GM19395 (cell line): ENCODE measurements around the gene PUDP.
"Not testable (repeated sequence)": the region's sequence is repeated elsewhere in the genome, so short reads cannot be mapped to it uniquely, and the experiment has no call there.

Experiments
- ATAC-seq: cut with Tn5 transposase; IDR thresholded peaks from one replicate; pipeline ENCODE4 v1.9.1; 2021; ENCODE audit warnings: mild to moderate bottlenecking, moderate library complexity; ENCODE audit not compliant: unreplicated experiment

The PUDP gene

DNA sequence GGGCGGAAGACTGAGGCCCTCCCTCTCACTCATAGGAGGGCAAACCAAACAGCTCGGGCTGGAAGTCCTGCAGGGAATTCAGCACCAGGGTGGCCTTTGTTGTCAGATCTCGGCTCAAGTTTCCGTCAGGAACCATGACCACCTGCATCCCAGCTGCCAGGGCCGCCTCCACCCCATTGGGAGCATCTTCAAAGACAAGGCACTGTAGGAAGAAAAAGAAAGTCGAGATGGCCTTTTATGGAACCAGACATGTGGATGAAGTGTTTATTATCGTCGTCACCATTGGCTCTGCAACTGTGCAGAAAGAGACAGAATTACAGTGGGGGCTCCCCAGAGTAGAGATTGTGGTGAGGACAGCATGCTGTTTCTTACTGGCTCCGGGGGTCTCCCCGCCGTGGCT lies 97.7 kb downstream of the PUDP start:
- ATAC-seq: no peak

DNA sequence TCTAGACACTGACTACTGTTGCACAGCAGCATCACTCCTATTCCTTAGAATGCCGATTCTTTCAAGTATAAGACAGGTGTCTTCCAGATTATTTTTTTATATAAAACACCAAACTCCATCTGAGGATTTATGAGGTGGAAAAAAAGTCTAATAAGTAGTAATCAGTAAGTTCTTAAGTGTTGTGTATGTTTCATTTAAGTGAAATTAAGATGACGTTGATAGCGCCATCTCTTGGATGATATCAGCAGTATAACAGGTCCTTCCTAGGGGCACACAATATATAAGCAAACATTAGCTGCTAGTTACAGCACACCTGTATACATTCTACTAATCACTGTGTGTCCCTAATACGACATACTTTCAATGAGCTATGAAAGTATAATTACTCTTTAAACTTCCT lies 100.0 kb downstream of the PUDP start:
- ATAC-seq: no peak

DNA sequence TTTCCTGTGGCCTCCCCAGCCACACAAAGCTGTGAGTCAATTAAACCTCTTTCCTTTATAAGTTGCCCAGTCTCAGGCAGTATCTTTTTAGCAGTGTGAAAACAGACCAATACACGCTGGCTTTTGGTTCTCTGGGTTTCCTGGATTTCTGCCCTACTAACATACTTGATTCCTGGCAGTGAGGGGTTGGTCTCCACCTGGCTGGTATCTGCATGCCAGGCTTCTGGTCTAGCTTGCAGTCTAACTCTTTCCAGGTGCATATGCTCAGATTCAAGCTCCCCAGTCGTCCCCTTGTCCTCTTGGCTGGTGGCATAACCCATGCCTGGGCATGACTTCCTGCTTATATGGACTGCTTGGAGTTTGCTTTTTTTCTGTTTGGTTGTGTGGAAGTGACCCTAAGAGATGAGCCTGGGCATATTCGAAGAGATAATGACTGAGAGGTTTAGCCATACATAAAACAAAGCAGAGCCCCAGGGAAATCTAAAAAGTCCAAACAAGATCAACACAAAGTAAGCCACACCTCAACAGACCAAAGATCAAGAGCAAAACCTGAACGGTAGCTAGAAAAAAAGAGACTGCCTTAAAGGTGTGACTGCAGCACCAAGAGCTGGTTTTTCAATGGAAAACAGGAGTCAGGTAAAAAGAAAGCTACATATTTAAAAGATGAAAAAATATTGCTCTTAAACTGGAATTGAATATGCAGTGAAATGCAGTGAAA lies 102.6 kb downstream of the PUDP start:
- ATAC-seq: no peak

DNA sequence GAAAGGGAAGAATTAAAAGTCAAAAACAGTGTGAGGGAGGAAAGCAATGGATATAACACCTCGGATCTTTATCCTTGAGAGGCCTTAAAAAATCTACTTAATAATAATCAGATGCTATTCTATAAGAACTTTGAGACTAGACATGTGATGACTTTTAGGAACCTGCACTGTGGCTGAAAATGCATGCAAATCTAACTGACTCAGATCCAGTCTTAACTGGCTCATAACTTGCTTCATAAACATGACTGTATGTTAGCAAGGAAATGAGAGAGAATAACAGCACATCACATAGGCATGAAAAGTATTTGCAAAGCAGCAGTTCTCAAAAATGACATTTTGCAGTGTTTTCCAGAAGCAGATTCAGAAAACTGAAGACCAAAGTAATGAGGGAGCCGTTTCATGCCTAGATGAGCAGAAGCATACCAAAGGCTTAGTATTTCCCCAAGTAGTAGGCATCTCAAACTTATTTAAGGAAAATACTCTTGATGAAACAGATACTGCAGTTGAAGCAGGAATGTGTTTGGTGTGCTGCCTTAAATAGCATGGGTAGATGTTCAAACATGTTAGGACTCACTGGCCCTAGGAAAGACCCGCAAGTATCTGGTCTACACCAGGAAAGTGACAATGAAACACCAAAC lies 104.0 kb downstream of the PUDP start:
- ATAC-seq: not testable (repeated sequence)

DNA sequence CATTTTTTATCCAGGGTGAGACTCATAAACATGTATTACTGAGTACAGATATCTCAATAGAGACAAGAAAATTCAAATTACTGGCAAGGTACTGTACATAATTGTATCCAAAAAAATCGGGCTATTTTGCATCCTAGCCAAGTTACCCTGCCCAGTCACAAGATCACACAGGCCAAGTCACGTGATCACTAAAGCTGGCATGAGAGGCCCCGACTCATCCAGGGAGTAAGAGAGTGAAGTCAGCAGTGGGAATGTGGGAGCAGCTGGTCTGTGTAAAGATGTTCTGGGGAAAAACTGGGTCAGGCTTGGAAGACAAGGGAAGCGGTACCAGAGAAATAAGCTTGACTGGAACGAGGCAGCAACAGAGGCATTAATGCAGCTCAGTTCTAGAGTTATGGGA lies 119.7 kb downstream of the PUDP start:
- ATAC-seq: no peak

DNA sequence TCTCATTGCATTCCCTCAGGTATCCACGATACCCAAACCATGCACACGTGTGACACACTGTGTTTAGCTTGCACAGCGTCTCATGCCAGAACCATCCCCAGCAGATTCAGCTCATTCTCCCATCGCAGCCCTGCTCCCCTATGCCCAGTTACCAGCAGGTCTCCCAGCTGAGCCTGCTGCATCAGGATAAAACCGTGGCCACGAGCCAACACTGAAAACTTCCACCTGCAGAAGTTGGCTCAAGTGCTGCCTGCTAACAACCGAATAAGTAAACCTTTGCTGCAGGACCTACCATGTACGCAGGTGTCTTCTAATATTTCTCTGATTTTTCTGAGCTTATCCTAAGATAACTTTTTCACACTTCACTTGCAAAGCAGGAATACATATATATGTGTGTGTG lies 120.9 kb downstream of the PUDP start:
- ATAC-seq: no peak

DNA sequence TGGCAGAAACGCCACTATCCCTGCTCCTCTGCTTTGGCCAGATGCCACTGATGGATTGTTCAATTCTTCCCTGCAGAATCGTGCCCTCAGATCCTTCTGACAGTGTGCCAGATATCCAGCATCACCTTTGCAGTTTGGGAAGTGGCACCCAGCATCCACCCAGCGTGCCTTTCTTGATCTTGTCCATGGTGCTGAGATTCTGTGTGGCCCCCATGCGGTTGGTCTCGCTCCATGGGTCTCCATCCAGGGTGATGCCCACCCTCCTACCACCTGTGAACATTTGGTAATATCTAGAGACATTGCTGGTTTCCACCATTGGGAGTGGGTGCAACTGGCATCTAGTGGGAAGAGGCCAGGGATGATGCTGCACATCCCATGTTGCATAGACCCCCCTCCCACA lies 121.6 kb downstream of the PUDP start:
- ATAC-seq: not testable (repeated sequence)

DNA sequence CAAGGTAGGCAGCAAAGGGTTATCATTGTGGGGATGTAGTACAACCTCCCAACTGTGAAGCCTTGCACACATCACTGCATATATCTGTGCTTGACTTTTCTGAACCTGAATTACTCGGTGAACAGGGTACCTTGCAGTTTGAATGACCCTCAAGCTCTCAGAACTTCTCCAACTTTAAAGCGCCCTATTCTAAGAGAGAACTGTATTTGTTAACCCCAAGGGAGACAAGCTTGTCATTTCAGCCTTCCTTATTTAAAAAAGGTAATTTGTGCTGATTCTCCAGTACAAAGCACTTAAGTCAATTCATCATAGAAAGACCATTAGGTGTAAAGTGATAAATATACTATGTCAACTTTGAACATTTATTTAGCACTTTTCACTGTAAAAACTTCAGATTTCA lies 122.5 kb downstream of the PUDP start:
- no peak for ATAC-seq

DNA sequence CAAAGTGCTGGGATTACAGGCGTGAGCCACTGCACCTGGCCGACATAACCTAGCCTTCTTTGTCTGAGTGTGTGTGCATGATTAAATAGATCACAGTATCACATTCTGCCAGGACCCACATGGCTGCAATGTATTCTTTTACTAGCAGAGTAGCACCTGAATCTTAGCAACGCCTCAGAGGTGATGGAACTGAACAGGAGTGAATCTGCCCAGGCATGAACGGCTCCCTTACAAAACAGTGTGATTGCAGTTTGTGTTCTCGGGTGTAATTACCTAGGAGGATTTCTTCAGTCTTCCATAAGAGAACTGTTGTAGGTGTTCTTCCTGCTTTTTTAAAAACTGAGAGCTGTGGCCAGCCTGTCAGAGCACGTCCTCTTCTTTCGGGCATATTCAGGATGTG lies 123.1 kb downstream of the PUDP start:
- no peak for ATAC-seq

DNA sequence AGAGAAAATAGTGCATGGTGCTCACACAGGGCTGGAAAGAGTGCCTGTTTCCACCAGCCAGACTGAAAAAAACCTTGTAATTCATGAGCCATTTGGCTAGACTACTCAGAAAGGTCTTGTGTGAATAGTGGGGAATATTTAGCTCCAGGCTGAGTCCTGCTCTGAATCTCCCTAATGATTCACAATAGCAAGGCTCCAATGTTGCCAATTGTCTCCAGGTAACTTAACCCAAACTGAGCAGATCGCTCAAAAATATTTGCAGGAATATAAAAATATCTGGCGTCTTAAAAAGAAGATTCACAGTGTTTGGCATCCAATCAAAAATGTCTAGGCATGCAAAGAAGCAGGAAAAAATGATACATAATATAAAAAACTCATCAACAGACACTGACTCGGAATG lies 125.0 kb downstream of the PUDP start:
- ATAC-seq: not testable (repeated sequence)

DNA sequence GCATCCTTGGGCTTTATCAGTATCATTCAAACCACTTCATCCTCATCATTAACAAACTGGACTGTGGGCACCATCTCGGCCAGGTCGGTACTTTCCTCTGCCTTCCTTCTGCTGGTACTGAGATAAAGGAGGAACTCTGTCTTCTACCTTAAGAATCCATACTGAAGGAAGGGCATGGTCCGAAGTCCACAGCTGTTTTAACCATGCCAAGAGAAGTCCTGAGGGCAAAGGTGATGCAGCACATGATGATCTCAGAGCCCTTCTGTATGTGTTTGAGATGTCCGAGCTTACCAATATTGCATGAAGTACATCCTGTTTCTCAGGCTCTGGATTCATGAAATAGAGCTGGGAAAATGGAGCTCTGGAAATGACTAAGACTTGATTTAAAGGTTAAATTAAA lies 126.0 kb downstream of the PUDP start:
- no peak for ATAC-seq

DNA sequence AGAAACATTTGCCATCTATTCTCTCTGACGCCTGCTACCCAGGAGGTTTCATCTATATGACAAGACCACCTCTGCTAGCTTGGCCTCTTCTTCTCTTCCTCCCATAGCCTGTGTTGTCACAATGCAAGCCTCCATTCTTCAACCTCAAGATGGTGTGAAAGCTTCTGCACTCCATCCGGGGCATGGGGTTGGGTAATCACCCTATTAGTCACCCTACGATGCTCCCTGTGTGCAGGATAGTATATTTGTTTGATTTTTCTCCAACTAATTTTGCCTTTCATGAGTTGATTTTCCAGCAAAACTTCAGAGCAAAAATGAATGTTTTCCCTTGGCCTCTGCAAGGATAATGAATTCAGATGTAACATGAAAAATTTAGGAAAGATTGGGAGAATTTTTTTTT lies 128.4 kb downstream of the PUDP start:
- ATAC-seq: no peak

DNA sequence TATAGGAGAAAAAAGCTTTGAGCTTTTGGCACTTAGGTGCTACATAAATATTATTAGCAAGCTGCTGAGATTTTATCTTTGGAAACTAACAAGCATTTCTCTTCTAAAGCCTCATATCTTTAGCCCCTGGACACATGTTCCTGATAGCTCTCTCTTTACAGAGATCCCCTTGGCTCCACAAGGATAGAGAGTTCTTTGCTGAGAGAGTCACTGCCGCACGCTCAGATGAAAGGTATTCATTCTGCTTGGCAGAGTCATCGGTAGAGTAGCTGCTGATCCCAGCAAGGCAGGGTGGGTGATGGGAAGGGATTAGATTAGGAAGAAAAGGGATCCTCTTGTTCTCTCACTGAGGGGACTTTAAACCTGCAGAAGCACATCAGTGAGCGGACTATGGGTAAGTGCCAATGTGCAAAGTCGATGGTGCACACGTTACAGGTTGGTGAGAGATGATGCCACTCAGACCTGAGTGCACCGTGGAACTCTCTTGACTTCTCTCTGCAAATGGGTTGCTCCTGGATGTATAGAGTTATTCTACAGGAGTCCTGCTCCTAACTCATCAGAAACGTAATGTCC lies 135.6 kb downstream of the PUDP start:
- not testable (repeated sequence) for ATAC-seq

DNA sequence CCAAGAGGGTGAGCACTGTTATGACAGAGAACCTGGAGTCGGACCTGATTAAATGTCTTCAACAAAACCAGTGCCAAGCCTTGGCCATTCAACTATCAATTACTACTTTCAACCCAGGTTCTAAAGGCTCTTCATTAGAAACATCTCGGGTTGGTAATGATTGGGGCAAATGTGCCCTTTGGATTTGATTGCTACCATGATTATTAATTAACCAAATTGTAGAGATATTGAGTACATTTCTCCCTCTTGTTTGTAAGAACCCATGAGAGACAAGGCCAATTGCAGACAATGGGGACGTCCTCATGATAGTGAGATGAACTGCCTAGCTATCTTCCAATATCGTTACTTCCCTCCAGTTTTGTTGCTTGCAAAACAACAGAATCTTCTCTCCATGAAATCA lies 137.1 kb downstream of the PUDP start:
- not testable (repeated sequence) for ATAC-seq

DNA sequence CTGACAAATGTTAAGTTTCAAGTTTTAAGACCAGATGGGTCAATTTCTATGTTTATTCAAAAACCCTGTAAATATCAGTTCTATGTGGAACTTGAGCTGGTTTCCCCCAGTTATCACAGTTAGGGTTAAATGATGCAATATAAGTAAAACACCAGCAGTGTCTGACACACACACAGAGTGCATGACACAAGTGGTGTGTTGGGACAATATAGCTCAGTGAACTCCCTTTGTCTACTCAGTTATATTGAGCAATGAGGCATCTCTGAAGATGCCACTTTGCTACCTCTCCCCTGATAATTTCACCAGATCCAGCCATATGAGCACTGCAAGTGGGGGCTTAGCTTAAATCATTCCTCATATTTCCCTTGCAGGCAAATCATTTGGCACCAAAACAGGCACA lies 140.6 kb downstream of the PUDP start:
- ATAC-seq: not testable (repeated sequence)
